Skeletal muscle satellite cell (primary cell): ENCODE measurements around the gene ADARB1.

Experiments used
- H3K27me3 ChIP-seq: 2 replicates; pipeline ENCODE4 v1.7.0; 2013; ENCODE audit warnings: low read length; ENCODE audit not compliant: control insufficient read depth, insufficient read depth
- H3K36me3 ChIP-seq: 2 replicates; pipeline ENCODE4 v1.7.0; 2013; ENCODE audit warnings: mild to moderate bottlenecking, control low read depth, low read length; ENCODE audit not compliant: insufficient read depth
- H3K4me1 ChIP-seq: 2 replicates; pipeline ENCODE4 v1.7.0; 2013; ENCODE audit warnings: low read length; ENCODE audit not compliant: control insufficient read depth, insufficient read depth
- H3K4me2 ChIP-seq: 2 replicates; pipeline ENCODE4 v1.7.0; 2013; ENCODE audit warnings: mild to moderate bottlenecking, low read length
- H3K4me3 ChIP-seq: 2 replicates; pipeline ENCODE4 v1.7.0; 2013; ENCODE audit warnings: low read length
- H3K9ac ChIP-seq: 2 replicates; pipeline ENCODE4 v1.7.0; 2013; ENCODE audit warnings: mild to moderate bottlenecking, low read depth, low read length, moderate library complexity
- H3K9me3 ChIP-seq: replicated peaks from 2 replicates; pipeline ENCODE4 v1.7.0; 2013; ENCODE audit warnings: mild to moderate bottlenecking, control low read depth, low read length

ADARB1 gene

DNA sequence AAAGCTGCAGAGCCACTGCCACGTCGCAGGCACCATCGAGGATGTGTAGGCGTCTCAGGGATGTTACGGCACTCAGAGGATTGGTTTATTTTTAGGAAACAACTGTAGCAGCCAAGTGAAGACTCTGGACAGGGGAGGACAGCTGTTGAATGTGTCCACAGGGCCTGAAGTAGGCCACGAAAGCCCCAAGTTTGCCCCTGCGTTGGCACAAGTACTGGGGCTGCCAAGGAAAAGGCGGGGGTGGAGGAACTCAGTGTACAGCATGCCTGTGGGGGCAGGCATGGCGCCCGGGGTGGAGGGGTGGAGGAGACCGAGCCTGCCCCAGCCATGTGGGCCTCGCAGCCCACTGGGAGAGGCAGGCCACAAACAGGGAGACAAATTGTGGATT, 89.7 kb downstream of the ADARB1 start:
- H3K4me3 ChIP-seq = no peak overlapping the region
- H3K4me1 ChIP-seq = peaks cover 95% of the 10 kb centered on the region
- peak overlapping the region; percentile 67 for H3K9ac ChIP-seq

DNA sequence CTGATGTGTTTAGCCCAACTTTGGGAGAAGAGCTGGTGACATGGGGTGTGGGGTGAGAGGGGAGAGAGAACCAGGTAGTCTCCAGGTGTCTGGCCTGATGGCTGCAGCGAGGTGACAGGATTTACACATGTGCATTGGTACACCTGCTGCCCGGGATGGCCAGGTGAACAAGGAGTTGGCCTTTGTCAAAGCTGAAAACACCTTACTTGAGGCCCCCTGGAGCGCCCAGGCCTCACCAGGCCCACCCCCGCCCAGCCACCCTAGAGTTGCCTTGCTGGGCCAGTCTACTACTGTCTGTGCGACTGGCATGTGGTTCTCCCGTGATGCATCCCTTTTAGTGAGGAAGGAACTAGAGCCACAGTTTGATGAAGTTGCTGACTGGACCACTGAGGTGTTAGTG, 90.5 kb downstream of the ADARB1 start:
- Histone ChIP-seq H3K36me3 (peaks cover 13% of the 10 kb centered on the region), H3K9ac (peak overlapping the region; percentile 67), H3K9me3 (no peaks in the 10 kb centered on the region), H3K4me3 (no peak overlapping the region), H3K4me2 (no peak overlapping the region), H3K27me3 (no peaks in the 10 kb centered on the region), H3K4me1 (peaks cover 97% of the 10 kb centered on the region)

More for the DNA sequence above, 89.7 kb downstream of the ADARB1 start:
- Histone ChIP-seq H3K36me3 (peaks cover 13% of the 10 kb centered on the region), H3K9me3 (no peaks in the 10 kb centered on the region), H3K27me3 (no peaks in the 10 kb centered on the region), H3K4me2 (peak overlapping the region; percentile 47)

DNA sequence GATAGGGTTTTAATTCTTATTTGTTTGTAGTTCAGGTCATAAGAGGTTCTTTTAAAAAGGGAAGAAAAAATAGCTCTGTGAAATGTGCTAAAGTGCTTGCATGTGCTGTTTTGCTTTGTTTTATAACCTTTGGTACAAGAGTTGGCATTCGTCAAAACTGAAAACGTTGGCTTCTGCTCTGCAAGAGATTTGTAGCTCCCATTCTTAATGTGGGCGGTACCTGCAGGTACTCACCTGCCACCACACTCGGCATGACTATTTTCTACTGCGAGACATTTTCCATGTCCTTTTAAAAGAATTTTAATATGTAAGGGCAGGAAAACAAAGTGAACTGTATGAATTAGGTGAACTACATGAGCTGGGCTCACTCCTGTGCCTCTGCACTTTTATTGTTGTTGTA, 92.6 kb downstream of the ADARB1 start:
- H3K4me2 ChIP-seq = no peak overlapping the region
- H3K9ac ChIP-seq = no peak overlapping the region
- peaks cover 13% of the 10 kb centered on the region for H3K36me3 ChIP-seq
- no peaks in the 10 kb centered on the region for H3K27me3 ChIP-seq
- H3K4me3 ChIP-seq = no peak overlapping the region
- no peaks in the 10 kb centered on the region for H3K9me3 ChIP-seq
- H3K4me1 ChIP-seq = peaks cover 79% of the 10 kb centered on the region

DNA sequence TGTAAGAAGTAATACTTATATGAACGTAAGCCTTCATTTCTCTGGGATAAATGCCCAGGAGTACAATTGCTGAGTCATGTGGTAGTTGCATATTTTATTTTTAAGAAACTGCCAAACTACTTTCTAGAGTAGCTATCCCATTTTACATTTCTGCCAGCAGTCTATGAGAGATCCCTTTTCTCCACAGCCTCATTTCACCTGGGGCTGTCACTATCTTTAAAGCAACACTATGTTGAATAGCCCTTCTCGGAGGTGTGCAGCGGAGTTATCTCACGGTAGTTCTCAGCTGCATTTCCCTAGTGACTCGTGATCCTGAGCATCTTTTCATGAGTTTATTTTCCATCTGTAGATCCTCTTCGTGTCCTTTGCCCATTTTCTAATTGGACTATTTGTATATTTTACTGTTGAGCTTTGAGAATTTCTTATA, 93.4 kb downstream of the ADARB1 start:
- H3K27me3 ChIP-seq = no peaks in the 10 kb centered on the region
- H3K36me3 ChIP-seq = peaks cover 13% of the 10 kb centered on the region
- H3K4me2 ChIP-seq = peak overlapping the region; percentile 66
- H3K4me3 ChIP-seq = peak overlapping the region; percentile 34
- no peaks in the 10 kb centered on the region for H3K9me3 ChIP-seq
- H3K4me1 ChIP-seq = peaks cover 70% of the 10 kb centered on the region
- H3K9ac ChIP-seq = peak overlapping the region; percentile 62

DNA sequence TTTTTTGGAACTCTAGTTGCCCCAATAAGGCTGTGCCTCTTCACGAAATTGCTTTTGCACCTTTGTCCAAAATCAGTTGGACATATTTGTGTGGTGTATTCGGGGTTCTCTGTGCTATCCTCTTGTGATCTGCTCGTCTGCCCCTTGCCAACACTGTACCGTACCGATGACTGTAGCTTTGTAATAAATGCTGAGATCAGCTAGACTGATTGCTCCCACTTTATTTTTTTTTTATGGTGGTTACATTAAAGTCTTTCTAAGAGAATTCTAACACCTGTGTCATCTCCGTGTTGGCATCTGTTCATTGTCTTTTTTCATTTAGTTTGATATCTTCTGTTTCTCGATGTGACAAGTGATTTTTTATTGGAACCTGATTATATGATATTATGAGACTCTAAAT, 94.1 kb downstream of the ADARB1 start:
- peak overlapping the region; percentile 5 for H3K4me3 ChIP-seq
- peaks cover 63% of the 10 kb centered on the region for H3K4me1 ChIP-seq
- H3K4me2 ChIP-seq = peak overlapping the region; percentile 66
- H3K36me3 ChIP-seq = peaks cover 19% of the 10 kb centered on the region
- no peaks in the 10 kb centered on the region for H3K27me3 ChIP-seq
- H3K9me3 ChIP-seq = no peaks in the 10 kb centered on the region
- peak overlapping the region; percentile 62 for H3K9ac ChIP-seq

DNA sequence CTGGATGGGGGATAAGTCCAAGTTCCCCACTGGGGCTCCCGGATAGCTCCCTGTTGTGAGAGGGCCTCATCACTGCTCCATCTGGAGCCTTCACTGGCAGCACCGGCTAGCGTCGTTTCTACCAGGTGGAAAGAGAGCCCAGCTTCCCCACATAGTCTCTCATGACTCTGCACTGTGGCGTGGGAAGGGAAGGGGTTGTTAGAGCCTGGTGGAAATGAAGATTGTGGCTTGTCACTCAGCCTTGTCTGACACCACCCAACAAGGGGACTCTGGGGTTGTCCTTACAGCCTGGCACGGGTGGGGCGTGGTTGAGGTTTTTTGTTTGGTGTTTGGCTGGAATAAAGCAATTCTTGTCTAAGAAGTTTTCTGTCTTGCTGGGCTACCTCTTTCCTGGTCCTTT, 94.6 kb downstream of the ADARB1 start:
- H3K4me2 ChIP-seq = peak overlapping the region; percentile 66
- peaks cover 58% of the 10 kb centered on the region for H3K4me1 ChIP-seq
- H3K36me3 ChIP-seq = peaks cover 22% of the 10 kb centered on the region
- H3K4me3 ChIP-seq = peak overlapping the region; percentile 16
- no peaks in the 10 kb centered on the region for H3K9me3 ChIP-seq
- no peaks in the 10 kb centered on the region for H3K27me3 ChIP-seq
- H3K9ac ChIP-seq = peak overlapping the region; percentile 62

DNA sequence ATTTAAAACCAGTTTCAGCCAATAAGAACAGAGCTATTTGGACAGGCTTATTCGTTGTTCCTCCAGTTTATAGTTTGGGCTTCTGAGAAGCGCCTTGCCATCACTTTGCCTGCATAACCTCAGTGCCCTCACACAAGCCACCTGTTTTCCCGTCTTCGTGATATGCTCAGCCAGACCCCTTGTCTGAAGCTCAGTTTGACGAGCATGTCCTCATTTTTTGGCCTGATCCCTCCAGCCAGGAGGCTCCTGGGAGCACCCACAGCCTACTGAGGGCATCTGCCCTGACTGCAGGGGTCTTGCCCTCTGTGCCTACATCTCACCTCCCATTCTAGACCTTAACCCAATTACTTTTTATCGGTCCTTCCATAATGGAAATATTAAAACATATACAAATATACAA, 95.3 kb downstream of the ADARB1 start:
- Histone ChIP-seq H3K4me3 (no peak overlapping the region), H3K36me3 (peaks cover 22% of the 10 kb centered on the region), H3K27me3 (no peaks in the 10 kb centered on the region), H3K9ac (peak overlapping the region; percentile 62), H3K4me2 (peak overlapping the region; percentile 66), H3K9me3 (no peaks in the 10 kb centered on the region), H3K4me1 (peaks cover 52% of the 10 kb centered on the region)

DNA sequence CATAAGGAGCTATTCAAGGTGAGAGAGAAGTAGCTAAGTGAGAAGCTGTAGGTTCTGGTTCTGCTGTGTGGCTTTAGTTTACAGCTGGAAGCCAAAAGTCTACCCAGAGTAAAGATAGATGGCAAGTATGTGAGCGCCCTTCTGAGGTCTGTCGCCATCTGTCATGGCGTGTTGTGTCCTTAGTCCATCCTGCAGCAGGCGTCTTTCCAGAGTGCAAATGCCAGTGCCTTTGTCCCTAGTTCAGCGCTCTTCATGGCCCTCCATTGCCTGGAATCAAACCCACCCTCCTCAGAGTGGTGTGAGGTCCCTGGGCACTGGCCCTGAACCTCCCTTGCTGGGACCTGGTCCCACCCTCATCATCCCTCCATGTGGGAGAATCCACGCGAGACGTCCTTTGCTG, 96.6 kb downstream of the ADARB1 start:
- Histone ChIP-seq H3K4me2 (no peak overlapping the region), H3K4me1 (peaks cover 47% of the 10 kb centered on the region), H3K9ac (no peak overlapping the region)

DNA sequence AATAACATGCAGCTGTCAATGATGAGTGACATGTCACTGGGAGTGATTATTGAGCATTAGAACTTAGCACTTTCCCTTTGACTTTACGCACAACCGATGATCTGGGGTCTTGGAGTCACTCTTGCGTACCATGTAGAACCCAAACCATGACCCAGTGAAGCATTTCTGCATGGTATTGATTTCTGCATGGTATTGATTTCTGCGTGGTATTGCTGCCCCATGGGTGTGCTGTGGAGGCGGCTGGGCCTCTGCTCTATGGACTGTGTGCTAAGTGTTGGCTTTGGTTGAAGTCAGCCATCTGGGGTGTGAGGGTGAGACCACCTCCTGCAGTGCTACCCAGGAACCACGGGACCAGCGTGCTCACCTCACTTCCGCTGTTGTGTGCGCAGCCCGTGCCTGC, 98.0 kb downstream of the ADARB1 start:
- Histone ChIP-seq H3K4me2 (no peak overlapping the region), H3K36me3 (peaks cover 41% of the 10 kb centered on the region), H3K27me3 (no peaks in the 10 kb centered on the region), H3K4me3 (no peak overlapping the region), H3K9me3 (no peaks in the 10 kb centered on the region), H3K9ac (no peak overlapping the region), H3K4me1 (peaks cover 33% of the 10 kb centered on the region)

More for the DNA sequence above, 96.6 kb downstream of the ADARB1 start:
- Histone ChIP-seq H3K36me3 (peaks cover 27% of the 10 kb centered on the region), H3K9me3 (no peaks in the 10 kb centered on the region), H3K4me3 (no peak overlapping the region), H3K27me3 (no peaks in the 10 kb centered on the region)

DNA sequence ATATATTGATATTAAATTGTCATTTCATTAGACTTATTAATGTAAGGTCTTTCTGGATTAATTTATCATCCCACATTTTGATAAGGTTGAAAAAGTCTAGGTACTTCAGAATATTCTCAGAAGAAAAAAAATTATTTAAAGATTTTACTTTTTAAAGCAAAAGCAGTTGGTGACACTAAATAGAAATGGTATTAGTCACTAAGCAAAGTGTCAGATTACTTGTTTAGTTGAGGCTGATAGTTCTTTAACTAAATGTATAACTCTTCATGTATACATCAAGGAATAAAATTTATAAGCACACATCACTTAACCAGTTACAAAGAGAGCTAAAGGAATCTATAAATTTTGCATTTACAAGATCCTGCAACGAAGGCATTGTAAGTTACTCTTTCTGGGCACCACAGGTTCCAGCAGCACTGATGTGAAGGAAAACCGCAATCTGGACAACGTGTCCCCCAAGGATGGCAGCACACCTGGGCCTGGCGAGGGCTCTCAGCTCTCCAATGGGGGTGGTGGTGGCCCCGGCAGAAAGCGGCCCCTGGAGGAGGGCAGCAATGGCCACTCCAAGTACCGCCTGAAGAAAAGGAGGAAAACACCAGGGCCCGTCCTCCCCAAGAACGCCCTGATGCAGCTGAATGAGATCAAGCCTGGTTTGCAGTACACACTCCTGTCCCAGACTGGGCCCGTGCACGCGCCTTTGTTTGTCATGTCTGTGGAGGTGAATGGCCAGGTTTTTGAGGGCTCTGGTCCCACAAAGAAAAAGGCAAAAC, 101.1 kb downstream of the ADARB1 start:
- Histone ChIP-seq H3K36me3 (peaks cover 70% of the 10 kb centered on the region), H3K9ac (no peak overlapping the region), H3K4me3 (no peak overlapping the region)

DNA sequence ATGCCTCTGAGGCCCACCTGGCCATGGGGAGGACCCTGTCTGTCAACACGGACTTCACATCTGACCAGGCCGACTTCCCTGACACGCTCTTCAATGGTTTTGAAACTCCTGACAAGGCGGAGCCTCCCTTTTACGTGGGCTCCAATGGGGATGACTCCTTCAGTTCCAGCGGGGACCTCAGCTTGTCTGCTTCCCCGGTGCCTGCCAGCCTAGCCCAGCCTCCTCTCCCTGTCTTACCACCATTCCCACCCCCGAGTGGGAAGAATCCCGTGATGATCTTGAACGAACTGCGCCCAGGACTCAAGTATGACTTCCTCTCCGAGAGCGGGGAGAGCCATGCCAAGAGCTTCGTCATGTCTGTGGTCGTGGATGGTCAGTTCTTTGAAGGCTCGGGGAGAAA, 101.8 kb downstream of the ADARB1 start:
- no peak overlapping the region for H3K9ac ChIP-seq
- peaks cover 76% of the 10 kb centered on the region for H3K36me3 ChIP-seq
- peaks cover 6% of the 10 kb centered on the region for H3K4me1 ChIP-seq
- H3K27me3 ChIP-seq = no peaks in the 10 kb centered on the region
- no peaks in the 10 kb centered on the region for H3K9me3 ChIP-seq
- no peak overlapping the region for H3K4me2 ChIP-seq
- no peak overlapping the region for H3K4me3 ChIP-seq

More for the DNA sequence above, 101.1 kb downstream of the ADARB1 start:
- Histone ChIP-seq H3K4me2 (no peak overlapping the region), H3K27me3 (no peaks in the 10 kb centered on the region), H3K9me3 (no peaks in the 10 kb centered on the region), H3K4me1 (peaks cover 6% of the 10 kb centered on the region)

DNA sequence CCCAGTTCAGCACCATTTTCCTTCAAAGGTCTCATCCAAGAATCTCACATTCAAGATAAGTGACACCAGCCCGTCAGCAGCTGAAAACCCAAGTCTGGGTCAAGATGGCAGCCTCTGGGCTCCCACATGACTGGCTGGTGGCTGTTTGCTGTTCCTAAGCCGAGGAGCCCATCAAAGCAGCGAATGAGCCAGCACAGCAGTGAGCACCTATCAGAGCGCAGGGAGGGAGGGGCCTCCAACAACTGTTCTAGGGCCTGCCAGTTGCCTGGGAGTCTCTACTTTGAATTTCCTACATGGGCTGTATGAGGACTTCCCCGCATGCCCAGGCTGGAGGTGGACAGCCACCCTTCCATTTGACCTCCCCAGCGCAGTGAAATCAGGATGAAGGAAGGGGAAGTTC, 102.7 kb downstream of the ADARB1 start:
- Histone ChIP-seq H3K27me3 (no peaks in the 10 kb centered on the region), H3K4me2 (no peak overlapping the region), H3K4me1 (peaks cover 6% of the 10 kb centered on the region), H3K9ac (no peak overlapping the region), H3K9me3 (no peaks in the 10 kb centered on the region), H3K4me3 (no peak overlapping the region), H3K36me3 (peaks cover 80% of the 10 kb centered on the region)
